GM12878 (cell line): ENCODE measurements around the gene UBA6. TPM values are rescaled to one million over a fixed set of nuclear protein-coding genes. Genes with fewer than 3 reads are reported as not detected.
"Not testable (repeated sequence)": the region's sequence is repeated elsewhere in the genome, so short reads cannot be mapped to it uniquely, and the experiment has no call there.

Experiments
- ATAC-seq: fragments of 200-7000 bp; cut with Tn5 transposase; 3 replicates; pipeline ENCODE4 v1.9.1; 2020; ENCODE audit warnings: mild to moderate bottlenecking, moderate library complexity
- BruUV-seq: library from RNA; stranded (reverse); fragments of 400-500 nt; replicated peaks from 2 replicates; lab custom pipeline; 2021; lab: Mats Ljungman, UMichigan
- CTCF ChIA-PET: fragments of 300-600 bp; sonication (Branson Sonifier 250); formaldehyde crosslinking; extraction: SDS; loops from one replicate; lab custom pipeline; 2021; ENCODE audit warnings: inconsistent platforms; lab: Yijun Ruan, JAX
- POLR2A ChIA-PET: fragments of 350-600 bp; formaldehyde crosslinking; extraction: SDS; loops from one replicate; lab custom pipeline; 2021; ENCODE audit warnings: inconsistent platforms; lab: Charles Lee
- RAD21 ChIA-PET: fragments of 300-600 bp; sonication (Branson Sonifier 250); formaldehyde crosslinking; loops from one replicate; lab custom pipeline; 2023; ENCODE audit warnings: antibody characterized with exemption; ENCODE audit not compliant: unreplicated experiment; lab: Charles Lee
- SMC1A ChIA-PET: fragments of 300-600 bp; sonication (Branson Sonifier 250); formaldehyde crosslinking; loops from one replicate; lab custom pipeline; 2023; ENCODE audit not compliant: unreplicated experiment, uncharacterized antibody; lab: Charles Lee
- DNase-seq: peaks from one replicate; pipeline ENCODE4 v3.0.0-alpha.2; 2011; ENCODE audit warnings: low read depth, low spot score
- FAIRE-seq: peaks from 3 replicates; lab custom pipeline; 2011; peaks lifted over from hg19 to GRCh38; lab: Jason Lieb, UNC
- H2AFZ ChIP-seq: 2 replicates; pipeline ENCODE4 v1.6.0; 2011; ENCODE audit warnings: low read depth, low read length, control low read depth; ENCODE audit not compliant: control insufficient read depth
- H3K27ac ChIP-seq: 2 replicates; pipeline ENCODE4 v1.5.1; 2011; ENCODE audit warnings: control low read depth; ENCODE audit not compliant: control insufficient read depth, insufficient read depth
- H3K27me3 ChIP-seq, 2 experiments: replicated peaks in 1 of 2; 2 replicates each; pipeline versions ENCODE4 v1.6.0 to v1.6.1; 2011; ENCODE audit warnings: low read length in 1 of 2; ENCODE audit not compliant: control insufficient read depth in 2 of 2, insufficient read depth in 2 of 2
- H3K36me3 ChIP-seq, 2 experiments: 2 replicates each; pipeline ENCODE4 v1.5.1; 2011; ENCODE audit warnings: low read length in 1 of 2; ENCODE audit not compliant: control insufficient read depth in 2 of 2, insufficient read depth in 2 of 2
- H3K4me1 ChIP-seq: 2 replicates; pipeline ENCODE4 v1.6.1; 2011; ENCODE audit warnings: mild to moderate bottlenecking, low read length, moderate library complexity, mixed read lengths; ENCODE audit not compliant: control insufficient read depth, insufficient read depth
- H3K4me2 ChIP-seq: 2 replicates; pipeline ENCODE4 v1.6.0; 2011; ENCODE audit warnings: control low read depth; ENCODE audit not compliant: control insufficient read depth, insufficient read depth
- H3K4me3 ChIP-seq: fragments of 200-600 bp; sonication (generic); 2 replicates; pipeline ENCODE4 v1.5.1; 2016
- H3K79me2 ChIP-seq: 2 replicates; pipeline ENCODE4 v1.6.0; 2011; ENCODE audit warnings: low read length; ENCODE audit not compliant: control insufficient read depth, insufficient read depth
- H3K9ac ChIP-seq: 2 replicates; pipeline ENCODE4 v1.8.0; 2011; ENCODE audit warnings: low read length, control low read depth, mixed read lengths; ENCODE audit not compliant: control insufficient read depth, insufficient read depth
- H3K9me3 ChIP-seq: replicated peaks from 3 replicates; pipeline ENCODE4 v1.5.1; 2011; ENCODE audit warnings: mild to moderate bottlenecking, low read length; ENCODE audit not compliant: control insufficient read depth, insufficient read depth
- H4K20me1 ChIP-seq: 2 replicates; pipeline ENCODE4 v1.6.0; 2011; ENCODE audit not compliant: control insufficient read depth, insufficient read depth
- CBX3 ChIP-seq: fragments of 200-600 bp; sonication (generic); IDR thresholded peaks from 2 replicates; pipeline ENCODE4 v1.6.1; 2016; ENCODE audit warnings: low read depth, borderline replicate concordance
- CEBPB ChIP-seq, 2 experiments: fragments of 150-350 bp in 1 of 2; IDR thresholded peaks; 2 replicates each; pipeline ENCODE4 v1.6.1; 2012 to 2014; ENCODE audit warnings: low read depth in 2 of 2, low read length in 2 of 2, borderline replicate concordance in 1 of 2, inconsistent platforms in 1 of 2
- EED ChIP-seq: sonication (generic); IDR thresholded peaks from 2 replicates; pipeline ENCODE4 v1.6.1; 2016; ENCODE audit warnings: antibody characterized with exemption, low read depth
- GATAD2B ChIP-seq: fragments of 450-650 bp; conservative IDR thresholded peaks from 2 replicates; pipeline ENCODE4 v1.6.1; 2017; ENCODE audit warnings: low read depth, mild to moderate bottlenecking, moderate library complexity
- KLF5 ChIP-seq: fragments of 450-650 bp; IDR thresholded peaks from 2 replicates; pipeline ENCODE4 v1.6.1; 2014; ENCODE audit warnings: mild to moderate bottlenecking; ENCODE audit not compliant: partially characterized antibody
- MEF2A ChIP-seq: IDR thresholded peaks from 2 replicates; pipeline ENCODE4 v1.6.1; 2011; ENCODE audit warnings: low read depth, mild to moderate bottlenecking, low read length, moderate library complexity; ENCODE audit not compliant: insufficient read depth
- MTA2 ChIP-seq: fragments of 450-650 bp; IDR thresholded peaks from 2 replicates; pipeline ENCODE4 v1.6.1; 2016; ENCODE audit warnings: low read depth, mild to moderate bottlenecking, moderate library complexity
- STAT3 ChIP-seq: IDR thresholded peaks from 2 replicates; pipeline ENCODE4 v1.6.1; 2011; ENCODE audit warnings: low read depth, low read length, improper control_type of control experiment
- TAF1 ChIP-seq: IDR thresholded peaks from 2 replicates; pipeline ENCODE4 v1.6.1; 2011; ENCODE audit warnings: mild to moderate bottlenecking, low read depth, low read length, borderline replicate concordance
- ZNF274 ChIP-seq: IDR thresholded peaks from one replicate; pipeline ENCODE4 v1.8.0; 2011; ENCODE audit not compliant: insufficient read length, insufficient read depth
- ZZZ3 ChIP-seq: IDR thresholded peaks from 2 replicates; pipeline ENCODE4 v1.6.1; 2011; ENCODE audit warnings: low read depth; ENCODE audit not compliant: control insufficient read depth, insufficient read length
- WGBS: methylation state at CpG from one replicate; pipeline ENCODE4 v1.1.6; 2016; ENCODE audit warnings: low lambda C conversion rate; ENCODE audit not compliant: insufficient replicate concordance, insufficient coverage; ENCODE audit errors: missing lambda C conversion rate; 5-methylcytosine and 5-hydroxymethylcytosine counted together
- in situ Hi-C: fragments of 300-500 bp; cut with MboI; formaldehyde crosslinking; loops from 9 replicates; pipeline ENCODE4 v1.14.3; 2018; ENCODE audit warnings: mixed read lengths
- intact Hi-C: fragments of 100-400 bp; cut with micrococcal nuclease; formaldehyde crosslinking; loops from one replicate; pipeline ENCODE4 v1.14.2; 2022; ENCODE audit not compliant: unreplicated experiment
- polyA plus RNA-seq, 11 experiments: library from polyadenylated mRNA; depleted of rRNA in 4 of 11; unstranded in 6 of 11; stranded (reverse) in 5 of 11; fragments of >200 nt; fragmentation: Nextera tagmentation in 4 of 11; fragmentation: Illumina TruSeq in 1 of 11; extraction: Ambion mirVana in 4 of 11; extraction: Trizol in 1 of 11; gene quantifications; 1 replicate in 1 of 11; 2 replicates in 10 of 11; pipeline versions ENCODE4 v1.2.1 to v1.2.3, GENCODE V29; 2011 to 2016; ENCODE audit warnings: inconsistent platforms in 2 of 11, missing spikeins in 2 of 11, low read depth in 1 of 11
- total RNA-seq, 4 experiments: library from RNA; depleted of rRNA in 3 of 4; stranded (reverse); fragments of >200 nt in 3 of 4; fragmentation: Illumina TruSeq in 1 of 4; extraction: Trizol in 1 of 4; gene quantifications; 2 replicates each; pipeline versions ENCODE4 v1.2.1 to v1.2.3, GENCODE V29; 2013 to 2021
- TF ChIP-seq, protein P1 (sequence below): fragments of 450-650 bp; IDR thresholded peaks from 2 replicates; pipeline ENCODE4 v1.6.1; 2017; ENCODE audit warnings: borderline replicate concordance

Gene UBA6
- total and polyA plus RNA-seq, 10 of the 15 experiments (the other 5 are each of a cell fraction or from before 2014, with no cell fraction given): 7.9 to 70.6 (median 34.7) TPM

DNA sequence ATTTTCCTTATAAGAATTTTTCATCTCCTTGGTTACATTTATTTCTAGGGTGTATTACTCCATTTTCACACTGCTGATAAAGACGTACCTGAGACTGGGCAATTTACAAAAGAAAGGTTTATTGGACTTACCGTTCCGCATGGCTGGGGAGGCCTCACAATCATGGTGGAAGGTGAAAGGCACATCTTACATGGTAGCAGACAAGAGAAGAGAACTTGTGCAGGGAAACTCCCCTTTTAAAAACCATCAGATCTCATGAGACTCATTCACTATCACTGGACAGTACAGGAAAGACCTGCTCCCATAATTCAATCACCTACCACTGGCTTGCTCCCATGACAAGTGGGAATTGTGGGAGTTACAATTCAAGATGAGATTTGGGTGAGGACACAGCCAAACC lies 5.7 kb upstream of the UBA6 start:
- DNase-seq, SMC1A ChIA-PET, H4K20me1 ChIP-seq, FAIRE-seq, H3K4me1 ChIP-seq, intact Hi-C loops, H3K4me3 ChIP-seq, H2AFZ ChIP-seq, ATAC-seq, H3K27ac ChIP-seq, H3K4me2 ChIP-seq, H3K27me3 ChIP-seq, BruUV-seq, H3K9ac ChIP-seq, POLR2A ChIA-PET, RAD21 ChIA-PET: not testable (repeated sequence)
- Histone ChIP-seq H3K79me2 (peaks cover 40% of the 10 kb centered on the region), H3K36me3 (peaks cover 0 to 12% of the 10 kb centered on the region in 2 experiments; a peak in 1 of 4 replicates), H3K9me3 (peaks cover 20% of the 10 kb centered on the region)
- CTCF ChIA-PET: interaction anchor here (1.0 kb wide), 2 partner anchors 41 to 163 kb away, joined by 3 to 4 read pairs; no protein-coding TSS in a partner anchor
- in situ Hi-C loops: loop anchor here (10.0 kb wide), 1 partner anchor 638 kb away; no protein-coding TSS in a partner anchor
- TF ChIP-seq KLF5: peak; percentile 82
- WGBS: 98% methylated on average over 3 of the region's 3 CpGs

DNA sequence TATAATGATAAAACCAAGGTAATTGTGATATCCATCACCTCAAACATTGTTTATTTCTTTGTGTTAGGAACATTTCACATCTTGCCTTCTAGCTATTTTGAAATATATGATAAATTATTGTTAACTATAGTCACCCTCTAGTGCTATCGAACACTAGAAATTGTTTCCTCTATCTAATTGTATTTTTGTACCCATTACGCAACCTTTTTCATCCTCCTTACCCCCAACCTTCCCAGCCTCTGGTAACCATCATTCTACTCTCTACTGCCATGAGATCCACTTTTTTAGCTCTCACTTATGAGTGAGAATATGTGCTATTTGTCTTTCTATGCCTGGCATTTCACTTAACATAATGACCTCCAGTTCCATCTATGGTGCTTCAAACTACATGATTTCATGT lies 3.9 kb upstream of the UBA6 start:
- ChIA-PET RAD21 (interaction anchor here (0.6 kb wide), 1 partner anchor 100 kb away, joined by 3 read pairs; no protein-coding TSS in a partner anchor), SMC1A (no interaction called here), CTCF (no interaction called here), POLR2A (interaction anchor here (0.6 kb wide), 1 partner anchor 133 kb away, joined by 3 read pairs; no protein-coding TSS in a partner anchor)
- H3K4me1 ChIP-seq: no peaks in the 10 kb centered on the region
- H3K9ac ChIP-seq: no peak overlapping the region
- H3K27me3 ChIP-seq: no peaks in the 10 kb centered on the region
- no peak overlapping the region for H3K4me2 ChIP-seq
- in situ Hi-C loops: loop anchor here (10.0 kb wide), 1 partner anchor 640 kb away; no protein-coding TSS in a partner anchor
- no peak overlapping the region for H3K27ac ChIP-seq
- intact Hi-C loops: loop anchor here (5.0 kb wide), 1 partner anchor 642 kb away; no protein-coding TSS in a partner anchor
- H3K79me2 ChIP-seq: peaks cover 56% of the 10 kb centered on the region
- no peak for ATAC-seq
- TF ChIP-seq GATAD2B (no peak), ZZZ3 (no peak), ZNF274 (no peak), CBX3 (no peak), CEBPB (IDR thresholded peaks at IDR 0.05; ENCODE audit: borderline replicate concordance in 1 of 2, low read depth in 2 of 2, low read length in 2 of 2) (no peak), STAT3 (no peak), MEF2A (no peak), EED (no peak), TAF1 (no peak), MTA2 (no peak)
- TF ChIP-seq, protein P1, sequence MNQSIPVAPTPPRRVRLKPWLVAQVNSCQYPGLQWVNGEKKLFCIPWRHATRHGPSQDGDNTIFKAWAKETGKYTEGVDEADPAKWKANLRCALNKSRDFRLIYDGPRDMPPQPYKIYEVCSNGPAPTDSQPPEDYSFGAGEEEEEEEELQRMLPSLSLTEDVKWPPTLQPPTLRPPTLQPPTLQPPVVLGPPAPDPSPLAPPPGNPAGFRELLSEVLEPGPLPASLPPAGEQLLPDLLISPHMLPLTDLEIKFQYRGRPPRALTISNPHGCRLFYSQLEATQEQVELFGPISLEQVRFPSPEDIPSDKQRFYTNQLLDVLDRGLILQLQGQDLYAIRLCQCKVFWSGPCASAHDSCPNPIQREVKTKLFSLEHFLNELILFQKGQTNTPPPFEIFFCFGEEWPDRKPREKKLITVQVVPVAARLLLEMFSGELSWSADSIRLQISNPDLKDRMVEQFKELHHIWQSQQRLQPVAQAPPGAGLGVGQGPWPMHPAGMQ: no peak
- no peak overlapping the region for H2AFZ ChIP-seq
- no peak for DNase-seq
- H3K4me3 ChIP-seq: no peak overlapping the region
- H3K36me3 ChIP-seq: peaks cover 0 to 12% of the 10 kb centered on the region in 2 experiments; a peak in 1 of 4 replicates
- H4K20me1 ChIP-seq: no peaks in the 10 kb centered on the region
- 92% methylated on average over 2 of the region's 2 CpGs for WGBS
- no TSS peak for BruUV-seq
- peaks cover 20% of the 10 kb centered on the region for H3K9me3 ChIP-seq
- FAIRE-seq: no peak
